22Rv1 (cell line): Measurements from ENCODE around the gene DUSP22.

ENCODE experiments used
- H3K27ac ChIP-seq: fragments of 450-650 bp; 2 replicates; pipeline ENCODE4 v1.5.1; 2017
- CTCF ChIP-seq: fragments of 450-650 bp; IDR thresholded peaks from 2 replicates; pipeline ENCODE4 v1.5.1; 2017; ENCODE audit warnings: mild to moderate bottlenecking
- ZFX ChIP-seq: fragments of 450-650 bp; IDR thresholded peaks from 2 replicates; pipeline ENCODE4 v1.6.1; 2017; ENCODE audit warnings: antibody characterized with exemption, borderline replicate concordance

Gene DUSP22

GRCh38 chr6:313917-314316 lies 21.6 kb downstream of the DUSP22 start:
- no peak overlapping the region for H3K27ac ChIP-seq

GRCh38 chr6:314377-314776 lies 22.1 kb downstream of the DUSP22 start:
- no peak for TF ChIP-seq ZFX
- no peak for TF ChIP-seq CTCF
- no peak overlapping the region for H3K27ac ChIP-seq

More at GRCh38 chr6:313917-314316, 21.6 kb downstream of the DUSP22 start:
- TF ChIP-seq ZFX: no peak
- no peak for TF ChIP-seq CTCF

DNA sequence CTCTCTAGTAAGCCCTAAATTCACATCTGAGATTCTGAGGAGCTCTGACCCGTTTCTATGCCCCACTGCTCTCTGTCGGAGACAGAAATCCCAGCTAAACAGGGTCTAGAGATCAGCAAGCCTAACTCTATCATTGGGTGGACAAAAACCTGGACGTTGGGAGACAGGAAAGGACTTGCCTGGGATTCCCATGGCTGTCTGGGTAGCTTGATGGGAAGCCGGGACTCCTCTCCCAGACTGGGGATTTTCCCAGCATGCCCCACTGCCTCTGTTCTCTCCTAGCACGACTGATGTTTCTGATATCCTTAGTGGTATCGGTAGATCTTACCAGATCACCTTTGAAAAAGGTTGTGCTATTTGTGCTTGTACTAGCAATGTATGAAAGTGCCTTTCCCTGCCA lies 22.9 kb downstream of the DUSP22 start:
- H3K27ac ChIP-seq: no peak overlapping the region
- TF ChIP-seq ZFX (no peak), CTCF (no peak)

GRCh38 chr6:315921-316752 lies 23.9 kb downstream of the DUSP22 start:
- no peak overlapping the region for H3K27ac ChIP-seq
- TF ChIP-seq ZFX: no peak
- TF ChIP-seq CTCF: no peak

GRCh38 chr6:316753-317038 lies 24.4 kb downstream of the DUSP22 start:
- TF ChIP-seq ZFX (no peak), CTCF (no peak)
- H3K27ac ChIP-seq: no peak overlapping the region

- no peak overlapping the region for H3K27ac ChIP-seq
- TF ChIP-seq ZFX (no peak), CTCF (no peak)
Observed at GRCh38 chr6:317060-317447, 24.8 kb downstream of the DUSP22 start.

GRCh38 chr6:317448-318144 lies 25.3 kb downstream of the DUSP22 start:
- H3K27ac ChIP-seq: no peak overlapping the region
- TF ChIP-seq ZFX (no peak), CTCF (no peak)
